Stimulated activated CD4-positive, alpha-beta T cell treated with anti-CD3 and anti-CD28 coated beads, Interleukin-4, amount 100 ng/mL, for 48 hours (primary cell): Measurements from ENCODE around the gene NOTO.
"Not testable (repeated sequence)": the region's sequence is repeated elsewhere in the genome, so short reads cannot be mapped to it uniquely, and the experiment has no call there.

Experiments used
- DNase-seq, 2 donors: peaks; one replicate each; pipeline ENCODE4 v3.0.0-alpha.2; 2020; ENCODE audit warnings: low read depth in 2 of 2

The NOTO gene

DNA sequence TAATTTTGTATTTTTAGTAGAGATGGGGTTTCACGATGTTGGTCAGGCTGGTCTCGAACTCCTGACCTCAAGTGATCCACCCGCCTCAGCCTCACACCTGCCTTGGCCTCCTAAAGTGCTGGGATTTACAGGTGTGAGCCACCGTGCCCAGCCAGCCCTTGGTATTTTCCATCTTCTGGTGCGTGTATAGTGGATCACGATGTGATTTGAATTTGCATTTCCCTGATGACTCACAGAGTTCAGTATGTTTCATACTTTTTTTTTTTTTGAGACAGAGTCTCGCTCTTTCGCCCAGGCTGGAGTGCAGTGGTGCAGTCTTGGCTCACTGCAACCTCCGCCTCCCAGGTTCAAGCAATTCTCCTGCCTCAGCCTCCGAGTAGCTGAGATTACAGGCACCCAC is 2.1 kb upstream of the NOTO start:
- not testable (repeated sequence) for DNase-seq

DNA sequence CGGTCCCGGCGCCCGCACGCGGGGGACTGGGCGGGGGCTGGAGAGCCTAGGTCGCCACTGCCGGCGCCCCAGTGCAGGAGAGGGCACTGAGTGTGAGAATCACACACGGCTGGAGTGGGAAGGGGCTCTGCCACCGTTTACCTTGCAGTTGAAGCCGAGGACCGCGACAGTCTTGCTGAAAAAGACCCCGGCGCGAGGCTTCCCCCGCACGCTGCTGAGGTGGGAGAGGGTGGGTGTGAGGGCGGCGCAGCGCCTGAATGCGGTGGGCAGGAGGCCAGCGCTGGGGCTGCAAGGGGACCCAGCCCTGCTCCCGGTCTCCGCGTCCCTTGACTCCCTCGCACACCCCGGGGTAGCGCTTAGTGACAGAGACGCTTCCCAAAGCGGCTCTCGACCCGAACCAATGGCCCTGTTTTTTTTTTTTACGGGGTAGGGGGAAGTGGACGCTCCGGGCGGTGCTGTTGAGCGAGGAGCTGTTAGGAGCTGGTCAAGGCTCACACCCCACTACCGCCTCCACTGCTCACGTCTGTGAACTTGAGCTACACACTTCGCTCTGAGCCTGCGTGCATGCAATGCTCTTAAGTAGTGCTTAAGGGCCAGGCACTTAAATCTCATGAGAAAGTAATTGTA is 794 bp downstream of the NOTO start:
- no peak for DNase-seq

DNA sequence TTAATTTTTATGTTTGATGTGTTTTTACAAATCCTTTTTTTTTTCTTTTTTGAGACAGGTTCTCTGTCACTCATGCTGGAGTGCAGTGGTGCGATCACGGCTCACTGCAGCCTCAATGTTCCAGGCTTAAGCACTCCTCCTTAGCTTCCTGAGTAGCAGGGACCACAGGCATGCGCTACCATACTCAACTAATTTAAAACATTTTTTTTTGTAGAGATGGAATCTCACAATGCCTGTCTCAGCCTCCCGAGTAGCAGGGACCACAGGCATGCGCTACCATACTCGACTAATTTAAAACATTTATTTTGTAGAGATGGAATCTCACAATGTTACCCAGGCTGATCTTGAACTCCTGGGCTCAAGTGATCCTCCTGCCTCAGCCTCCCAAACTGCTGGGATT is 3.2 kb downstream of the NOTO start:
- DNase-seq: no peak

DNA sequence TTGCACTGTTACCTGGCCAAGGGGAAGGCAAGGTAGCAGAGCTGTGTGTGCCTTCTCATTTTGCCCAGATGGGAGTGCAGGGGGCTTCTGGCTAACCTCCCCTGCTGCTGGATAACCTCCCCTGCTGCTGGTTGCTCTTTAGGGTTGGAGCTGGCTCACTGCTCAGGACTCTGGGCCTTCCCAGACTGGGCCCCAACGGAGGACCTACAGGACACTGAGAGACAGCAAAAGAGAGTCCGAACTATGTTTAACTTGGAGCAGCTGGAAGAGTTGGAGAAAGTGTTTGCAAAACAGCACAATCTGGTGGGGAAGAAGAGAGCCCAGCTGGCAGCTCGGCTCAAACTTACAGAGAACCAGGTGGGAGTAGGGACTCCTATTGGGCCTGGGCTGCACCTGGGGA is 5.9 kb downstream of the NOTO start:
- DNase-seq: no peak

DNA sequence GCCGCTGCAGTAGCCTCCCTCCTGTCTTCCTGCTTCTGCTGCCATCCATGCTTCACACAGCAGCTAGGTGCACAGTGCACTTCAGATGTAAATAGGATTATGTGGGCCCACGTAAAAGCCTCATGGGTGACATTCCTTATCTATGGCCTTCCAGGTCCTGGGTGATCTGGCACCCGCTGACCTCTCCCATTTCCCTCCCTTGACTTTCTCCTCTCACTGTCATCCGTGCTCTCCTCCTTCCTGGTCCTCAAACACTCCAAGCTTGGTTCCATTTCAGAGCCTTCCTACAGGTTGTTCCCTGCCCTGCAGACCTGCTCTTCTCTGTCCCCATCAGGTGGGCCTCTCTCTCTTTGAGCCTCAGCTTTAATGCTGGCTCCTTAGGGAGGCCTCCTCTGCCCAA is 7.6 kb downstream of the NOTO start:
- DNase-seq: no peak

DNA sequence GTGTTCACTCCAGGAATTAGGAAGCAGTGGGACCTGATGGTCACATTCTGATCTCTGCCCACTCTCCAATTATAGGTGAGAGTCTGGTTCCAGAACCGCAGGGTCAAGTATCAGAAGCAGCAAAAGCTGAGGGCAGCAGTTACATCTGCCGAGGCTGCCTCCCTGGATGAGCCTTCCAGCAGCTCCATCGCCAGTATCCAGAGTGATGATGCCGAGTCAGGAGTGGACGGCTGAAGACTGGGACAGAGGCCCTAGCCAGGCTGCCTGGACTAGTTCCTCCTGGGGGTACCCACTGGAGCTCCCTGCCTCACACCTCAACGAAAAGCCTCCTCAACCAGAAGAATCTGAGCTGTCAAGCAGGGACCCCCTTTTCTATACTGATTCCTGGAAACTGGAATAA is 8.3 kb downstream of the NOTO start:
- no peak for DNase-seq

DNA sequence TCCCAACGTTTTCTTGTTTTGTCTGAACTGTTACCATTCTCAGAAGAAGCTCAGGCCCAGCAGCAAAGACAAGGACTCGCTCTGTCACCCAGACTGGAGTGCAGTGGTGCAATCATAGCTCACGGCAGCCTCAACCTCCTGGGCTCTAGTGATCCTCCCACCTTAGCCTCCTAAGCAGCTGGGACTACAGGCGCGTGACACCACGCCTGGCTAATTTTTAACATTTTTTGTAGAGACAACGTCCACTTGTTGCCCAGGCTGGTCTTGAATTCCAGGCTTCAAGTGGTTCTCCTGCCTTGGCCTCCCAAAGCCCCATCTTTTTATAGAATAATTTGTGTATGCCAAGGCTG is 9.7 kb downstream of the NOTO start:
- no peak for DNase-seq

DNA sequence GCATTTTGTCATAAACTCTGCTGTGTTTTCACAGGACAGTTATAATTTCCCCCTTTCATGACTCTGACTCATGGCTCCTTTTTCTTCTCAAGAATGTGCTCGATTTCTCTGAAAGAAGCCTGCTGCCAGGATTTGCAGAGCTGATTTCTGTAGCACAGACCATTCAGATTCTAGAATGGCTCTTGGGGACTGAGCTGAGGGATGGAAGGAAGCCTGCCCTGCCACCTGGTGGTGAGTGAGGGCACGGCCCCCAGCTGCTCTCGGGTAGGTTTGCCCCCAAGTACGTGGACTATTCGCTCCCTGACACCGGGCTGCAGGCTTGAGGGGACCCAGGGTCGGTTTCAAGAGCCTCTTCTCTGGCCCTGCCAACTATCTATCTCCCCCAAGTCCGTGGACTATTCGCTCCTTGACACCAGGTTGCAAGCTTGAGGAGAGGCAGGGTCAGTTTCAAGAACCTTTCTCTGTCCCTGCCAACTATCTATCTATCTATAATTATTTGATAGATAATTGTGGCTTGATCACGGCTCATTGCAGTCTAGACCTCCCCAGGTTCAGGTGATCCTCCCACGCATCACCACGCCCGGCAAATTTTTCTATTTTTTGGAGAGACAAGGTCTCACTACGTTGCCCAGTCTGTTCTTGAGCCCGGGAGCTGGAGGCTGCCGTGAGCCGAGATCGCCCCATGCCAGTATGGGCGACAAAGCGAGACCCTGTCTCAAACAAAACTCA is 10.2 kb downstream of the NOTO start:
- DNase-seq: peak; percentile 65 to 70

DNA sequence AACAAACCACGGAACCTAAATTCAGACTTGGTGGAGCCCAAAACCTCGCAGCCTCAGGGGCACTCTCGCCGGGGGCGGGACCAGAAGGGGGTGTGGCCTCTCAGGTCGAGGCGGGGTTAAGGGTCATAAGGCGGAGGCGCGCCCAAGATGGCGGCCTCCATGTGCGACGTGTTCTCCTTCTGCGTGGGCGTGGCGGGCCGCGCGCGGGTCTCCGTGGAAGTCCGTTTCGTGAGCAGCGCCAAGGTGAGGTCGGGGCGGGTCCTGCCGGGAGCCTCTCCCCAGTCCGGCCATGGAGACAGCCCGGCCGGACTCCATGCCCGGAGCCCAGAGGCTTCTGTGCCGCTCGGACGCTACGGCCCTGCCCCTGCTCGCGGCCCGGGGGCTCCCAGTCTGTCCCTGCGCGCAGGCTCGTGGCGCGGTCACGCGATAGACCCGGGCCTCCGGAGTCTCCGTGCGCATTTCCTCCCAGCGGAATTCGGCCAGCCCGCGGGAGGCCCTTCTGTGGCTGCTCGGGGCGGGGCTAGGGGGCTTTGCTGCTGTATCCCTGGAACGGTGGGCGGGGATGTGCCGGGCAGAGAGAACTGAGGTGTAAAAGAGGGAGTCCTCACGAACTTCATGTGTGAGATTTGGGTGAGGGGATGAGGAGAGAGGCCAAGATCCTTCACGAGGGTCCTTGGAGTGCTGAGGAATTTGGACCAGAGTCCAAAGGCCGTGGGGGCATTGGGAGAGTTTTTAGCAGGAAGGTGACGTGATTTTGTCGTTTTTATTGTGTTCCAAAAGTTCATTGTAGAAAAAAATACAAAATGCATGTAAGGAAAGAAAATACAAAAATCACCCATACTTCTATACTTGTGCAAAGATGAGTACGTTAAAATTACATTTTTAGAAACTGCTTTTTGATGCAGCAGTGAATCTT is 12.0 kb downstream of the NOTO start, which contains the start of gene SMYD5:
TSS of gene SMYD5 (plus strand) at position 126 of the 916 bp plus-strand sequence. CDS start at position 148, 22 bp downstream.
- DNase-seq: peak; percentile 90 to 91

DNA sequence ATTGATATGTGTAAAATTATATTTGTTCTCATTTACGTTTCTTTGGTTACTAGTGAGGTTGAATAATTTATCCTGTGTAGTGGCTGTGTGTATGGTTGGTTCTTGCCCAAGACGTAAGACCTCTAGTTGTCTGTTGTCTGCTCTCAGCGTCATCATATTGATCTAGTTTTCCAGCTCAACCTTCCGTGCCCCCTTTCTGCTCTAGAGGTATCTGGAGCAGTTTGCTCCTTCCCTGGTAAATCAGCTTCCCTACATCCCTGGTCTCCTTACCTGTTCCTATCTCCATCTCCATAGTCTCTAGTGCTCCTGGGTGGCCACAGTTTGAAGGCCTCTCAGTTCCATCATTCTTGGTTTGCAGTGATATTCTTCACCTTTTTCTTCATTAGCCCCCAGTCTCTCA is 12.9 kb downstream of the NOTO start:
- no peak for DNase-seq

DNA sequence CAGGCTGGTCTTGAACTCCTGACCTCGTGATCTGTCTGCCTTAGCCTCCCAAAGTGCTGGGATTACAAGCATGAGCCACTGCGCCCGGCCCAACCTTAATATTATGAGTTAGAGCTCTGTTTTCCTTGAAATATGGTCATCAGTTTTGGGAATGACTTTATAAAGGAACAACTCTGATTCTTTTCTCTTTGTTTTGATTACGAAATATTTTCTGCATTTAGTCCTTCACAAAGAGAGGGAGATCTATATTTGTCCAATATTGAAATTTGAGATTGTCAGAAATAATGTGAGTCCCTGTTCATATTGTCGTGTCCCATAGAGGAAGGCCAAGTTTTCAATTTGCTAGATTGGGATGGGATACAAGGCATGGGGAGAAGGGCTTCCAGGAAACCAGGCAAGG is 14.8 kb downstream of the NOTO start:
- DNase-seq: no peak

DNA sequence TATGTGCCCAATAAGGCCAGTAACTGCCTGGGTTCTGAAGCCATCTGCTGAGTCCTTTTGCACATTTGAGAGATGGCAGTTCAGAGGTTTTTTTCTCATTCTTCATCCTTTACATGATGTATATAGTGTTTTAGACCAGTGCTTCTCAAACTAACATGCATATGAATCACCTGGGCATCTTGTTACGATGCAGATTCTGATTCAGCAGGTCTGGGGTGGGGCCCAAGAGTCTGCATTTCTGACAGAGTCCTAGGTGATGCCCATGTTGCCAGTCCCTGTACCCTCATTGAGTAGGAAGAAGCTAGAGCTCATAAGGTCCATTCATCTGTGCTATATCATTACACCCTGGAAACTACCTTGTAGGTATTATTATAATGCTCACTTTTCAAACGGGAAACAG is 15.5 kb downstream of the NOTO start:
- no peak for DNase-seq

DNA sequence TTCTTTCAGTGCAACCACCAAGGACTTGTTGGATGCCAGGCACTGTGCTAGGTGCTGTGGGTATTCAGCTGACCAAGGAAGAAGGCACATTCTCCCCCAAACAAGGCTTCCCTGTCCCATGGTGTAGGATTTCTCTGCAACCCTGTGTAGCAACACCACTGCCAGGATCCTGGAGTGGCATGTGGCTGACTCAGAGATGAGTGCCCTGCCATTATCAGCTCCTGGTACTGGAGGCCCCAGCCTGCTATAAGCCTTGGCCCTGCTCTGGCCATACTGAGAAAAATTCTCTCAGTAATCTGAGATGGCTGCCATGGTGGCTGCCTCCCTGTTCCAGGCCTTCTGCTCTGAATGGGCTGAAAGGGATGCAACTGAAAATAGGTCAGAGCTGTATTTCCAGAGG is 15.9 kb downstream of the NOTO start:
- no peak for DNase-seq

DNA sequence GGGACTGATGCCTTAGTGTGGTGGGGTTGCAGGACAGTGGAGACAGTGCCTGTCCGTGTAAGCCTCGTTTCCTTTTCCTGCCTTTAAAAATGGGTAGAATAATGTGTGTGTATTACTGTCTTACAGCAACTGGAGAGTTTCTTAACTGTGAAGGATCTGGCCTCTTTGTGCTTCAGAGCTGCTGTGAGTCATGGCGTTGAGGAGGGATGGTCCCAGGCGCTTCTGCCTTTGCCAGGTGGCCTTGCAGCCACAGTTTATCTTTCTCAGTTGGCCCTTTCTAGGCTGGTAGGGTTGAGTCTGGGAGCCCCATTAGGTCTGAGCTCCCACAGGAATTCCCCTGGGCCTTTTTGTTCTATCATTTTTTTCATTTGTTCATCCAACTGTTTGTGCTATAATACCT is 21.4 kb downstream of the NOTO start:
- DNase-seq: no peak

DNA sequence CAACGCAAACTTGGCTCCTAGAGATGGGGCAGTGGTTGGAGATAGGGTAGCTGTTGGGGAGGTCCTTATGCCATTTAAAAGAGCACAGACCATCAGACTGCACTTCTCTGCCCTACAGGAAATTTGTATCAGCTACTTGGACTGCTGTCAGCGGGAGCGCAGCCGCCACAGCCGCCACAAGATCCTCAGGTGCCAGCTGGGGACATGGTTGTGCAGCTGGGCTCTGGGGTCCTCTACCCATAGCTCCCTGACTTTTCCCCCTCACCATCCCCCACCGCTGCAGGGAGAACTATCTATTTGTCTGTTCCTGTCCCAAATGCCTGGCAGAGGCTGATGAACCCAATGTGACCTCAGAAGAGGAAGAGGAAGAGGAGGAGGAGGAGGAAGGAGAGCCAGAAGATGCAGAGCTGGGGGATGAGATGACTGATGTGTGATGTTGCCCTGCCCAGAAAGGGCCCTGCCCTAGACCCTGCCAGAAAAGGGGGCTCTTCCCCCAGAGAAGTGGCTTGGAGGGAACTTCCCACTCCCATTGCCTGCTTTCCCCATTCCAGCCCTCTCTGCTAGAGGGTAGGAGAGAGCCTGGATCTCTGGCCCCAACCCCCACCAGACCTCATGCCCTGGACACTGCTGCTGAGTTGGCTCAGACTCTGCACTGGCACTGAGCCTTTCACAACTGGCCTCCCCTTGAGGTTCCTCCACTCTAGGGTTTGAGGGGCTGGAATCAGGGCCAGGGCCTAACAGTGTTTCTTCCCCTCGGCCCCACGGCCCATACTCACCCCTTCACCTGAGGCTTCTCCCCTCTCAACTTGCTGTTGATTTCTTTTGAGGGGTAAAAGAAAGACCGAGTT is 23.4 kb downstream of the NOTO start:
- no peak for DNase-seq

DNA sequence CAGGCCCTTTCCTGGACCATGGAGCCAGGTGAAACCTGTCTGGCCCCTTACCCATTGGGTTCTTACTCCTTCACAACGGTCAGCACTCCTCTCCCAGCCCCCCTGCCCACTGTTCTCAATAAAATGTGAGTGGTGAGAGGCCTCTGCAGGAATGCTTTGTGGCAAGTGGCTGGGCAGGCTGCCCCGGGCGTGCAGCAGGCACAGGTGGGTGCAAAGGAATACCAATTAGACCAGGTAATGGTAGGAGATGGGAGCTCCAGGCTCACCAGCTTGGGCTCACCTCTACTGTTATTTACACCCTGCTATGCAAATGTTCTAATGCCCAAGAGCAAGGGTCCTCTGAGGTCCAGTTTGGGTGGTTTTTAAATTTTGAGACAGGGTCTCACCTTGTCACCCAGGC is 24.7 kb downstream of the NOTO start:
- DNase-seq: no peak

DNA sequence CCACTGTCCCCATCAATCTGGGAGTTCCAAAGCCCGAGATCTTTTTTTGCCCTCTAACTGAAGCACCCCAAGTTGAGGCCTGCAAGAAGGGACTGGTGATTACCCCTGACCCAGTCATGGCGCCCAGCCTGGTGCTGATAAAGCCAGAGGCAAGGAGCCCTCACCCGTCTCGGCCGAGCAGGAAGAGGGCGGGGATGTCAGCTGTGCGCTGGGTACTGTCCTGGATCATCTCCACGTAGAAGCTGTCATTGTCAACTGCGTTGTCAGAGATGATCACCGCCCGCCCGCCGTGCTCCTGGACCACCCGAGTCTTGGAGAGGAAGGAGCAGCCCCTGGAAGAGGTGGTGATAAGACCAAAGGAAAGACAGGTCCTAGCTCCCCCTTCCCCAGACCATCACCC is 26.3 kb downstream of the NOTO start:
- DNase-seq: no peak

DNA sequence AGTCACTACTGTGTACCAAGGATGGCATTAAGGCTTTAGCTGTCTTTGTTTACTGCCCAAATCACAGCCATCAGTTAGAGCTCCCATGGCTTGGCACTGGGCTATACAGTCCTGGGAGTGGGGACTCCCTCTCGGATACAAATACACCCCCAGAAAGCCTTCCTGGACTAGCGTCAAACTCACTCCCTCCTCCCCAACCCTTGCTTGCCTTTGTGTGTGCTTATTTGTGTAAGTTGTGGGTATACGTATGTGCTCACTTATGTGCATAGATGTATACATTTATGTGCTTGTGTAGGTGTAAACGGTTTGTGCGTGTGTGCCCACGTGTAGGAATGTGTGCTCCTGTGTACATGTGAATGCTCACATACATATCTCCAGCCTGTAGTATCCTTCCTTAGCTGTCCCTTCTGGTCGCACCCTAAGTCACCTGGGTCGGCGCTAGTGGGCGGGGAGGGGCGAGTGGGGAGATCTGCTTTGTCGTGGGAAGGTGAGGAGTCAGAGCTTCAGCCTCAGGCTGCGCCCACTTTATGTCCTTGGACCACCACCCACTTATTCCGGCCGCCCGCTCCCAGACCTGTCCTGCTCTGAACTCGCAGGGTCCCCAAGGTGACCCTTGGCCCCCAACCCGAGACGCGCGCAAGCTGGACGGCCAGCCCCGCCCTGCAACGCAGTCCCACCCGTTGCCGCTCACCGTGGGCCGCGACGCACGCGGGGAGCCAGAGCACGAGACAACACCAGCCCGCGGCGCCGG is 30.2 kb downstream of the NOTO start:
- peak; percentile 17 to 25 for DNase-seq

DNA sequence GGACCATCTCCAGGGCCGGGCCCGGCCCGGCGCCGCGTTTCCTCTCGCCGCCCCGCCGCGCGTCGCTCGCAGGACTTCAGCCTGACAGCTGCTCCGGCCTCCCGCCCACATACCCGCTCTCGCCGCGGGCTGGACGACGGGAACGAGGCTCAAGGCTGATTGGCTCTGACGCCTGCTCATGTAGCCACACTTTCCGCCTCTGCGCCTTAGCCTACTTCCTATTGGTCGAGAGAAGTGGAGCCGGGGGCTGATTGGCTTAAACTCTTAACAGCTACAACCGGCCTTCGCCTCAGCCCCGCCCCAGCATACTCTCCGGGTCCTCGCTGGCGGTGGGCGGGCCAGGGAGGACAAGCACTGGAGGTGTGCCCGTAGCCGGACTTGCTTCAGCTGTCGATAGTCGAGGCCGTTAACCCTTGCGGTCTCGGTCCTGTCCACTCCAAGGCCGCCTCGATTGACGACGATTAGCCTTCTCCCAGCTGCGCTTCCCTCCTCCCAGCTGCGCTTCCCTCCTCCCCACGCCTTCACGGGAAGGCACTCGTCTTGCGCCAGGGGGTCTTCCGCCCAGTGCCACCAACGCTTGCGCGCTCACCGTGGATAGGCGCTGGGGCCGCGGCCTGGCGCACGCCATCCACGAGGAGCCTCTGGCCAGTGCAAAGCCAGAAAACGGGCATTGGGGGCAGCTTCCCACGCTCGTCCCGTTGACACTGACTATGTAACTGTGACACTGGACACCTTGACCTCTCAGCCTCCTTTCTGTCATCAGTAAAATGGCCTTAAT is 31.0 kb downstream of the NOTO start, which contains the start of gene PRADC1:
TSS of gene PRADC1 (minus strand) at position 86 of the 778 bp plus-strand sequence. CDS start at position 7, 79 bp downstream.
- DNase-seq: peak; percentile 86 to 91
